ENCODE data around the gene ZNF382. TPM values are rescaled to one million over a fixed set of nuclear protein-coding genes. Genes with fewer than 3 reads are reported as not detected.
A peak's percentile ranks its signal among the peaks of the same experiment; 100 is the strongest.
"Not testable (repeated sequence)": the region's sequence is repeated elsewhere in the genome, so short reads cannot be mapped to it uniquely, and the experiment has no call there.

ZNF382 gene
- total RNA-seq, 1 donor from 2014 or later, result 22.1 TPM

- Mint-ChIP-seq H3K4me3 (peak overlapping the region; percentile 94), H3K4me1 (peaks cover 34% of the 10 kb centered on the region), H3K27ac (ENCODE audit: unreplicated experiment) (peak overlapping the region; percentile 84), H3K27me3 (ENCODE audit: low read depth) (no peaks in the 10 kb centered on the region), H3K36me3 (ENCODE audit: low read depth) (peaks cover 35% of the 10 kb centered on the region), H3K9me3 (no peaks in the 10 kb centered on the region)
- DNase-seq (ENCODE audit: low read depth, low spot score), result no peak
- TF ChIP-seq CTCF (conservative IDR thresholded peaks at IDR 0.05), result no peak
Observed at GRCh38 chr19:36573895-36574720, 31.0 kb upstream of the ZNF382 start.

DNA sequence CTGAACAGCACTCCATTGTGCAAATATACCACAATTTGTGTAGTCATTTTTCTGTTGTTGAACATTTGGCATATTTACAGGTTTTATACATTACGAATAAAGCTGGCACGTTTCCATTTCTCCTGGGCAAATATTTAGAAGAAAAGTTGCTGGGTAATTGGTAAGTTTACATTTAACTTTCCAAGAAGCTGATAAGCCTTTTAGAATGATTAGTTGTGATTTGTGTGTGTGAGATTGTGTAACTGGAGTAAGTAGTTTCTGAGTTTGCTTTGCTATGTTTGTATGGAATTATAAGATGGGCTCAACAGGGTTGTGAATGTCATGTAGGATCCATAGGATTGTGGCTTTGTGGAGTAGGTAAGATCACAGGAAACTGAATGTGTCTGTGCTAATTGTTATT, 30.4 kb upstream of the ZNF382 start:
- peak overlapping the region; percentile 94 for H3K4me3 Mint-ChIP-seq
- H3K9me3 Mint-ChIP-seq, result no peaks in the 10 kb centered on the region
- H3K27ac Mint-ChIP-seq (ENCODE audit: unreplicated experiment), result no peak overlapping the region
- DNase-seq (ENCODE audit: low read depth, low spot score), result no peak
- H3K27me3 Mint-ChIP-seq (ENCODE audit: low read depth), result no peaks in the 10 kb centered on the region
- peaks cover 36% of the 10 kb centered on the region for H3K36me3 Mint-ChIP-seq (ENCODE audit: low read depth)
- no peak for TF ChIP-seq CTCF (conservative IDR thresholded peaks at IDR 0.05)
- peaks cover 34% of the 10 kb centered on the region for H3K4me1 Mint-ChIP-seq

- Mint-ChIP-seq H3K27ac (ENCODE audit: unreplicated experiment) (no peak overlapping the region), H3K4me3 (peak overlapping the region; percentile 49), H3K4me1 (peaks cover 25% of the 10 kb centered on the region), H3K36me3 (ENCODE audit: low read depth) (peaks cover 48% of the 10 kb centered on the region), H3K9me3 (peaks cover 8% of the 10 kb centered on the region), H3K27me3 (ENCODE audit: low read depth) (no peaks in the 10 kb centered on the region)
- no peak for TF ChIP-seq CTCF (conservative IDR thresholded peaks at IDR 0.05)
- DNase-seq (ENCODE audit: low read depth, low spot score), result no peak
Observed at GRCh38 chr19:36577271-36577996, 27.7 kb upstream of the ZNF382 start.

DNA sequence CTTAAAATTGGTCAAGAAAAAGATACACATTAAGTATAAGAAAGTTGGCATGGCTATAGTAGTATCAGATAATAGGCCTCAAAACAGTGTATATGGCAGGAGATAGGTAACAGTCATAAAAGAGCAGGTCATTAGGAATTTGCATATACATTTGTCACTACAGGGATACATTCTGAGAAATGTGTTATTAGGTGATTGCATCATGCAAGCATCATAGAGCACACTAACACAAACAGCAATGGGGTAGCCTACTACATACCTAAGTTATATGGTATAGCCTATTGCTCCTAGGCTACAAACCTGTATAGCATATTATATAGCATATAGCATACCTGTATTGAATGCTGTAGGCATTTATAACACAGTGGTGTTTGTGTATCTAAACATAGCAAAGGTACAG, 25.9 kb upstream of the ZNF382 start:
- peak overlapping the region; percentile 35 for H3K4me3 Mint-ChIP-seq

DNA sequence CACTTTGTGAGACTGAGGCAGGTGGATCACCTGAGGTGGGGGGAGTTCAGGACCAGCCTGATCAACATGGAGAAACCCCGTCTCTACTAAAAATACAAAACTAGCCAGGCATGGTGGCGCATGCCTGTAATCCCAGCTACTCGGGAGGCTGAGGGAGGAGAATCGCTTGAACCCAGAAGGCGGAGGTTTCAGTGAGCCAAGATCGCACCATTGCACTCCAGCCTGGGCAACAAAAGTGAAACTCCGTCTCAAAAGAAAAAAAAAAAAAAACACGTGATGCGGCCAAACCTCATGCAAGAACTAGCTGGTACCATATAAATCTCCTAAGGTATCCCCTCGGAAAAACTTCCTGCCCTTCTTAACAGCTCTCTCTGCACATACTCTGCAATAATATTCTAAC, 2.4 kb upstream of the ZNF382 start:
- H3K36me3 Mint-ChIP-seq (ENCODE audit: low read depth); DNase-seq (ENCODE audit: low read depth, low spot score); H3K27me3 Mint-ChIP-seq (ENCODE audit: low read depth); H3K27ac Mint-ChIP-seq (ENCODE audit: unreplicated experiment); H3K9me3 Mint-ChIP-seq; H3K4me3 Mint-ChIP-seq: not testable (repeated sequence)
- peaks cover 21% of the 10 kb centered on the region for H3K4me1 Mint-ChIP-seq

More for the DNA sequence above, 25.9 kb upstream of the ZNF382 start:
- Mint-ChIP-seq H3K9me3 (peaks cover 8% of the 10 kb centered on the region), H3K27me3 (ENCODE audit: low read depth) (no peaks in the 10 kb centered on the region), H3K27ac (ENCODE audit: unreplicated experiment) (no peak overlapping the region), H3K4me1 (peaks cover 8% of the 10 kb centered on the region), H3K36me3 (ENCODE audit: low read depth) (peaks cover 47% of the 10 kb centered on the region)
- DNase-seq (ENCODE audit: low read depth, low spot score), result no peak
- TF ChIP-seq CTCF (conservative IDR thresholded peaks at IDR 0.05), result no peak

DNA sequence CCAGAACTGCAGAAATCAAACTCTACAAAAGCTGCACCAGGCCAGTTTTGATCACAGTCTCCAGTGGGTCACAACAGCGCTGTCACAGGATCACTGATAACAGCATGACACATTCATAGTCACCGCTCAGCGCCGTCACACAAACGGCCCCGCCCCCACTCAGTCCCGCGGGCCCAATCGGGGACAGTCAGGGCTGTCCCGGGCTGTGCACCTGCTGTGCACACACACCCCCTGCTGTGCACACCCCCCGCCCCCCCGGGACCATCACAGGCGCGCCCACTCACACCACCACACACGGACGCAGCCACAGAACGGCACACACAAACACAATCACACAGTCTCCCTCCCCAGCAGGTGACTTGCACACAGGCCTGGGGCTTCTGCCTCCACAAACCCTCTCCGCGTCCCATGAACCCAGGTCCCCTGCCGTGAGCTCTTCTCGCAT, 435 bp upstream of the ZNF382 start:
- Mint-ChIP-seq H3K4me3 (peak overlapping the region; percentile 90), H3K27ac (ENCODE audit: unreplicated experiment) (peak overlapping the region; percentile 87), H3K9me3 (peaks cover 2% of the 10 kb centered on the region), H3K27me3 (ENCODE audit: low read depth) (no peaks in the 10 kb centered on the region), H3K4me1 (peaks cover 26% of the 10 kb centered on the region), H3K36me3 (ENCODE audit: low read depth) (peaks cover 20% of the 10 kb centered on the region)
- TF ChIP-seq CTCF (conservative IDR thresholded peaks at IDR 0.05), result no peak
- peak; percentile 28 for DNase-seq (ENCODE audit: low read depth, low spot score)
